Breast epithelium (tissue), 3 donors: ENCODE data around the gene RBMY1J.
"Not testable (repeated sequence)": the region's sequence is repeated elsewhere in the genome, so short reads cannot be mapped to it uniquely, and the experiment has no call there.

Source experiments
- POLR2A ChIP-seq: fragments of 450-650 bp; IDR thresholded peaks from one replicate; pipeline ENCODE4 v1.6.1; 2016; ENCODE audit warnings: antibody characterized with exemption, mild to moderate bottlenecking, moderate library complexity
- POLR2AphosphoS5 ChIP-seq, 3 donors: sonication (generic); formaldehyde crosslinking; IDR thresholded peaks; one replicate each; pipeline ENCODE4 v1.6.1; 2017; ENCODE audit warnings: antibody characterized with exemption in 3 of 3
- TF ChIP-seq, protein P1 (sequence below), 3 donors: fragments of 450-650 bp; IDR thresholded peaks; one replicate each; pipeline ENCODE4 v1.5.1; 2016 to 2017; ENCODE audit warnings: antibody characterized with exemption in 3 of 3, mild to moderate bottlenecking in 3 of 3, moderate library complexity in 3 of 3

DNA sequence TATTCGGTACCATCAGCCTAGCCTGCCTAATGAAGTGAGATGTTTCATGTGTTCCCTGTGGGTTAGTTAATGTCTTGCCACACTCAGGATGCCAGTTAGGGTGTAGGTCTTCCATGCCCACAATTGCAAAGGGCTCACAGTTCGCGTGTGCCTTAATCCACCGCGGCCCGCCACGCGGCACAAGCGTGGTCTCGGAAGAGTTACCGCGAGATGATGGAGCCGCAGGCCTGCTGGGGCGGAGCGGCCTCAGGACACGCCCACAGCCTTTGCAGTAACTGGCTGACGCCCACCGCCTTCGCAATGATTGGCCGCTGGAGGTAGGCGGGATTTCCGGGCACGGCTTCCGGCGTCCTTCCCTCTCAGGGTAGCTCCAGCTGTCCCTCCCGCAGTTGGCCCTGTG lies at the start of gene RBMY1J:
- TF ChIP-seq POLR2AphosphoS5 (IDR thresholded peaks at IDR 0.05); POLR2A: not testable (repeated sequence)
- TF ChIP-seq, protein P1, sequence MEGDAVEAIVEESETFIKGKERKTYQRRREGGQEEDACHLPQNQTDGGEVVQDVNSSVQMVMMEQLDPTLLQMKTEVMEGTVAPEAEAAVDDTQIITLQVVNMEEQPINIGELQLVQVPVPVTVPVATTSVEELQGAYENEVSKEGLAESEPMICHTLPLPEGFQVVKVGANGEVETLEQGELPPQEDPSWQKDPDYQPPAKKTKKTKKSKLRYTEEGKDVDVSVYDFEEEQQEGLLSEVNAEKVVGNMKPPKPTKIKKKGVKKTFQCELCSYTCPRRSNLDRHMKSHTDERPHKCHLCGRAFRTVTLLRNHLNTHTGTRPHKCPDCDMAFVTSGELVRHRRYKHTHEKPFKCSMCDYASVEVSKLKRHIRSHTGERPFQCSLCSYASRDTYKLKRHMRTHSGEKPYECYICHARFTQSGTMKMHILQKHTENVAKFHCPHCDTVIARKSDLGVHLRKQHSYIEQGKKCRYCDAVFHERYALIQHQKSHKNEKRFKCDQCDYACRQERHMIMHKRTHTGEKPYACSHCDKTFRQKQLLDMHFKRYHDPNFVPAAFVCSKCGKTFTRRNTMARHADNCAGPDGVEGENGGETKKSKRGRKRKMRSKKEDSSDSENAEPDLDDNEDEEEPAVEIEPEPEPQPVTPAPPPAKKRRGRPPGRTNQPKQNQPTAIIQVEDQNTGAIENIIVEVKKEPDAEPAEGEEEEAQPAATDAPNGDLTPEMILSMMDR (IDR thresholded peaks at IDR 0.05), result not testable (repeated sequence)
